IPS-11a (cell line): ENCODE data around the gene ERICH6.

Experiments used
- H3K4me3 ChIP-seq: one replicate; pipeline ENCODE4 v1.5.1; 2013; ENCODE audit warnings: low read depth, low read length, control low read depth

The ERICH6 gene

DNA sequence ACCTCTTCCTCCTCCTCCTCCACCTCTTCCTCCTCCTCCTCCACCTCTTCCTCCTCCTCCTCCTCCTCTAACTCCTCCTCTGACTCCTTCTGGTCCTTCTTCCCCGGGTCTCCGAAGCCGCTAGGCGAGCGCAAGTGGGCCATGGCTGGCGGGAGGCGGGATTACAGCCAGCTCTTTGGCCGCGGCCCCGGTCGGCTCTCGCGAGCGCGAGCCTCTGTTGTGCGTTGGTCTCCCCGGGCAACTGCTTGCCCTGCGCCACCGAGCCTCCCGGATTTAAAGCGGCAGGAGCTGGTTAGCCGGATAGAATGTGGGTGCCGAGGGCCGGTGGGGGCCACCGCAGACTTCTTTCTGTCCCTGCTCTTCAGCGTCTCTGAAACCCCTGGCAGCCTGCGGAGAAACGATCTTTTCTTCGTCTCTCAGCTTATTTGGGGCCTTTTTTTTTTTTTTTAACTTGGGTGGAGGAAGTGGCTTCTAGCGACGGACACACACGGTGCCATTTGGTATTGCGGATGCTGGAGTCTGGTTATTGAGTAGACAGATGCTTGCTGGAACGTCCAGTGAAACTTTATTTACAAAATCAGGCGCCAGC, at the start of gene ERICH6:
ERICH6 (minus strand) TSS at position 165 of the 589 bp plus-strand sequence; CDS start at position 143, 22 bp downstream.
- peak within 1 kb of the TSS; percentile 62 for H3K4me3 ChIP-seq

DNA sequence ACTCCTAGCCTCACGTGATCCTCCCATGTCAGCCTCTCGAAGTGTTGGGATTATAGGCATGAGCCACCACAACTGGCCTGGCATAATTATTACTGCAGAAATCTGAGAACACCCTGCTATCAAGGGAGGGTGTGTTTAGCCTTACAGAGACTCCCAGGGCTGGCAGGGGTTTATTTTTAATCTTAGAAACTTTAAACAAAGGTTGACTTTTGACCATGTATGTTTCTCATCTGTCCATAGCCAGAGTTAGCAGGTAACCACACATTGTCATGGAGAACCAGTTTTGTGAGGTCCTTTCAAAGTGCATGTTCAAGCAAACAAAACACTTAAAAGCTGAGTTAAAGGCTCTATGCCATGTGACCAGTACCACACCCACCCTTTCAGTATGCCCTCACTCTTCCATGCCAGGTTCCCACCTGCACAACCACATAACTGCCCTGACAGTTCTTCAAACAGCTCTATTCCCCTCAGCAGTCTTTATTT, 48.1 kb upstream of the ERICH6 start:
- no peak overlapping the region for H3K4me3 ChIP-seq

DNA sequence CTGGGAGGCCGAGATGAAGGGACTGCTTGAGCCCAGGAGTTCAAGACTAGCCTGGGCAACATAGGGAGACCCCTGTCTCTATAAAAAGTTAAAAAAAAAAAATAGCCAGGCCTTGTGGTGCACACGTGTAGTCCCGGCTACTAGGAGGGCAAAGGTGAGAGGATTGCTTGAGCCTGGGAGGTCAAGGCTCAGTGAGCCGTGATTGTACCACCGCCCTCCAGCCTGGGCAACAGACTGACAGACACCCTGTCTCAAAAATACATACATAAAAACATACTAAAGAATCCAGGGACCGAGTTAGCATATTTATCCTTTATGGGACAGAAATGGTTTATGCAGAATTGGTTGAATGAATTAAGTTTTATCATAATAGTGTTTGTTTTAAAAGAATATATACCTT, 45.5 kb upstream of the ERICH6 start:
- no peak overlapping the region for H3K4me3 ChIP-seq

- H3K4me3 ChIP-seq, result no peak overlapping the region
These were observed 44.9 kb upstream of the ERICH6 start for GRCh38 chr3:150748684-150749047.

- H3K4me3 ChIP-seq, result no peak overlapping the region
These were observed 44.4 kb upstream of the ERICH6 start for GRCh38 chr3:150747886-150748683.

DNA sequence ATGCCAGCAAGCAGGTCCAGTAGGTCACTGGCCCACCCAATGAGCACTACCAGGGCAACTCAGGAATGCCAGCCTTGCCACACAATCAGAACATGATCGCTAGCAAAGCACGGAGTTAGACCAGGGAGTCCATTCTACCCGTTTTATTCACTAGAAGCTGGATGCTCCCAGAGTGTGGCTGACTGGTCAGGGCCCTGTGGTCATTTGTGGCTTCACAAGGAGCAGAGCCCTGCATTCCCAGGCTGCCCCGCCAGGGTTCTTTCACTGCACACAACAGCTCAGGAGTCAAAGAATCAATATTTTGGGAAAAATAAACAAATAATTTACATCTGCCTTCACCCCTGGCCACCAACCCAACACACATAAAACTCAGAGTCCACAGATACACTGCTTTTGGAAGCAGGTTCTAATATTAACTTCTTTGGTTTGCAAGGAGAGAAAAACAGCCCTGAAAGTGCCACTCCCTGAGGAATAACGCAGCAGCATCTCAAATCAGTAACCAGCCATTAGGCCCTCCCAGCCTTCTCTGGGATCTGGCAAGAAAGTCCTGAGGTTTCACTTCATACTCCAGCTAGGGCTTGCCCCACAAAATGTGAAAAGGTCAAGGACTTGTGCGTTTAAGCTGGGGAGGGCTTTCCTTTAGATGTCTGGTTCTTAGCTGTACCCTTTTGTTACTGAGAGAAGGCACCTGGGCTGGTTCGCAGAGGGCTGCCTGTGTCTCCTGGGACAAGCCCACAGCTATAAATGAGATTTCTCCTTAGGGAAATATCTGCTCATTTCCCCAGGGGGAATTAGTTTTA, 43.3 kb upstream of the ERICH6 start:
- H3K4me3 ChIP-seq, result no peak overlapping the region

DNA sequence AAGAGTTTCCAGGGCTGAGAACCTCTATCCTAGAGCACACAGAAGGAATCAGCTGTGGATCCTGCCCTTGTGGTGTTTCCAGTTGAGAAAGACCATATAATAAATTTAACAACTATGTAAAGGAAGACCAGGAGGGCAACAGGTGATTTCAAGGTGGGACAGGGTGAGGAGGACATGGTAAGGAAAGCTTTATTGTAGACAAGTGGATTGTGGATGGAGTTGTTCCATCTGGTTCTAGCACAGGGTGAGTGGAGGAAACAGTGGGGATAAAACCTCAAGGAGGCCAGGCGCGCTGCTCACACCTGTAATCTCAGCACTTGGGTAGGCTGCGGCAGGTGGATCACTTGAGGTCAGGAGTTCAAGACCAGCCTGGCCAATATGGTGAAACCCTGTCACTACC, 42.1 kb upstream of the ERICH6 start:
- H3K4me3 ChIP-seq, result no peak overlapping the region

DNA sequence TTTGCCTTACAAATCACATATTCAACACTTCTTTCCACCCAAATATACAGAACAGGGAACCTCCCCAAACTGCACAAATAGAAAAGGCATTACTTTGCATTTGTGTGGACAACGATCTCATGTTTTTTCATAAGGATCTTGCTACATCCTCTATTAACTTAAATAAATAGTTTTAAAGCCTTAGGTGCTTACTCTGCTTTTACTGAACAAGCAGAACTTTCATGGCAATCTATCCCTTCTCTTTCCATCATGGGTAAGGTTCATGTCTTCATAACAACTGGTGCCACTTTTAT, 41.1 kb upstream of the ERICH6 start:
- no peak overlapping the region for H3K4me3 ChIP-seq

DNA sequence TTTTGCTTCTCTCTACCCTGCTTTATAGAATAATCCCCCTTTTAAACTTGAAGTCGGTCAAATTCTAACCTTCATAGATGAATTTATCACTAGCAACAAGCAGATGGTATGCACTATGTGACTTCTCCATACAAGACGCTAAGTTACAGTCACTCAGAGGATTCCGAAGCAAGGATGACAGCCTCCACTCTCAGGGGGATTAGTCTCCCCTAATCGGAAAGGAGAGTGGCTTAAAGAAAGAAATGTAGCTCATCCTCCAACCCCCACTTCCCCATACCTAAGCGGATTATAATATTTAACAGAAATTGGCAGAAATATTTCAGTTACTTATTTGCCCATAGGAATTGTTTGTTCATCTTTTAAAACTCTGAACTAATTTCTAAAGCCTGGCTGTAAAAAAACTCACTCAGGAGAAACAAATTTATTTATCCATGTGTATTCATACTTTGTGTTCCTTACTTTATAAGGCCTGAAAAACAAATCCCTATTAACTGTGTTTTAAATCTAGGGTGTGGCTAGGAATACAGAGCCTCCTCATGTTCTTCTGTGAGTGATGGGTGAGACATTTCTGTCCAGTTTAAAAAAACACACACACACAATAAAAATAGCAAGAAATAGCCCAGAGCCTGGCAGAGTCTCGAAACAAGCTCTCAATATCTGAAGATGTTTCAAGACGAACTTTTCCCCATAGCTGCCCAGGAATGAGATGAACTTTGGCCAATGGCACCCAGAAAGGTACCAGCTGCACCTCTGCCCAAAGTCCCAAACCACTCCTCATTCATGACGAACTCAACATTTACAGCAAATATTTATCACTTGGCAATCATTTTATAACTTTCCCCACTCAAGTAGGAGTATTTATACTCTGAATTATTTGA, 40.6 kb upstream of the ERICH6 start:
- H3K4me3 ChIP-seq, result no peak overlapping the region

- no peak overlapping the region for H3K4me3 ChIP-seq
These were observed 39.8 kb upstream of the ERICH6 start for GRCh38 chr3:150743508-150743907.

- H3K4me3 ChIP-seq, result no peak overlapping the region
These were observed 39.0 kb upstream of the ERICH6 start for GRCh38 chr3:150742679-150743078.

- H3K4me3 ChIP-seq, result no peak overlapping the region
These were observed 38.4 kb upstream of the ERICH6 start for GRCh38 chr3:150742141-150742523.

- no peak overlapping the region for H3K4me3 ChIP-seq
These were observed 37.9 kb upstream of the ERICH6 start for GRCh38 chr3:150741497-150742140.

DNA sequence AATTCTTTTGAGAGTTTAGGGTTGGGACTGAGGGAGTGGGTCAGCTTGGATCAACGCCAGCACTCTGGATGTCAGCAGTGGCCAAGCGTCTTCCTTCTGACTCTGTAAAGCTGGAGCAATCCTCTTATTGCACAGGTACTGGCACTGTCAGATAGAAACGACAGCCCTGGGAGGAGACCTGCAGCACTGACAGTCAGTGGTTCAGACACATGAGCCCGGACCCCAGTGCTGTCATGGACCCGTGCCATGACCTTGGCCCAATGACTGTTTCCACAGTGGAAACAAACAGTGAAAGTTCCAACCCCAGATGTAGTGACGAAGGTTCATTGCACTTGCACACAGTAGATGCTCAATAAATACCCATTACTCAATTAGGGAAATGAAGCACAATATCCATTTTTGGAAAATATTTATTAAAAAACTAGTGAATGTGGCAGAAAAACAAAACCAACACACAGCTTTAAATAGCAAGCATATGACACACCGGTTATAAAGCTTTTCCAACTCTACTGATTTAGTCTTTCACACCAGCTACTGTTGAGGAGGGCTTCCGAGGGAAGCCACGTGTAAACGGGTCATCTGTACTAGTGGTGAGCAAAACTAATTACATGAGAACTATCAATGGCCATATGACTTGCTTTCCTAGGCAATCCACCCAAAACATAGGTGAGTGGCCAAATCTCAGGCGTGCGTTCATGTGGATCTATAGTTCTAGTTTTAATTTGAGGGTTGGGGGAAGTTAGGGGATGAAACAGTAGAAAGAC, 37.2 kb upstream of the ERICH6 start:
- H3K4me3 ChIP-seq, result no peak overlapping the region

DNA sequence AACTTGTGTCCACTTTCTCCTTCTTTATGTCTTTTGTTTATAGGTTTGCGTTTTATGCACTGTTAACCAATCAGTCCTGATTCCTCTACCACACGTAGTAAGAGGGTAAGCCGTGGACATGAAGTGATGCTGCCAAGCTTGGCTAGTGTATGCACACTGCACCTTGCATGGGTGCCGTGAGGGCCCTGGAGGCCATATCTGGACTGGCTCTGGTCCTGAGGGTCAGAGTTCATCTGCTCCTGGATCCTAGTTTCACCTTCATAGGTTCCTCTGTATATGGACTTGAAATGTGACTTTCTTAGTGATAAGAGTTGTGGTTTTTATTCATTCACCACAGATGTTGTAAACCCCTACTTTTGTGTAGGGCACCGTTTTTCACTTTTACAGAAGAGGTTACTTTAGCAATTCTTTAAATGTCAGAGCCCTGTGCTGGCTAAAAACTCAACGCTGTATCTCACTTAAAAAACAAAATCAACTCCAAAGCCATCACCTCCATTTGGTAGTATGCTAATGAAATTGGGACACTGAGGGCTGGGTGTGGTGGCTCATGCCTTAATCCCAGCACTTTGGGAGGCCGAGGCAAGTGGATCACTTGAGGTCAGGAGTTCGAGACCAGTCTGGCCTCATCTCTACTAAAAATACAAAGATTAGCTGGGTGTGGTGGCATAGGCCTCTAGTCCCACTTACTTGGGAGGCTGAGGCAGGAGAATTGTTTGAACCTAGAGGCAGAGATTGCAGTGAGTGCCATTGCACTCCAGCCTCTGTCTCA, 36.3 kb upstream of the ERICH6 start:
- no peak overlapping the region for H3K4me3 ChIP-seq

- H3K4me3 ChIP-seq, result no peak overlapping the region
These were observed 35.6 kb upstream of the ERICH6 start for GRCh38 chr3:150739200-150739863.

- no peak overlapping the region for H3K4me3 ChIP-seq
These were observed 35.0 kb upstream of the ERICH6 start for GRCh38 chr3:150738688-150739087.

GRCh38 chr3:150737874-150738679, 34.4 kb upstream of the ERICH6 start:
- no peak overlapping the region for H3K4me3 ChIP-seq
